Activated effector memory CD4-positive, alpha-beta T cell treated with anti-CD3 and anti-CD28 coated beads, Interleukin-2, amount 50 U/mL, for 16 hours (primary cell): ENCODE data around the gene GCSH.

ENCODE experiments used
- DNase-seq: peaks from one replicate; pipeline ENCODE4 v3.0.0-alpha.2; 2020

Gene GCSH

GRCh38 chr16:81101702-81102101 is 5.5 kb upstream of the GCSH start:
- no peak for DNase-seq

- DNase-seq, result no peak
Measured at GRCh38 chr16:81099958-81100357, 3.8 kb upstream of the GCSH start.

GRCh38 chr16:81097230-81097629 is 1.0 kb upstream of the GCSH start:
- DNase-seq, result no peak

GRCh38 chr16:81096715-81097208 is 567 bp upstream of the GCSH start:
- no peak for DNase-seq

- DNase-seq, result no peak
Measured at GRCh38 chr16:81095653-81095952, 592 bp downstream of the GCSH start.

- DNase-seq, result no peak
Measured at GRCh38 chr16:81094771-81095251, 1.4 kb downstream of the GCSH start.

- no peak for DNase-seq
Measured at GRCh38 chr16:81088836-81089235, 7.4 kb downstream of the GCSH start.

- no peak for DNase-seq
Measured at GRCh38 chr16:81081014-81081413, 15.2 kb downstream of the GCSH start.

- no peak for DNase-seq
Measured at GRCh38 chr16:81080233-81080632, 16.0 kb downstream of the GCSH start.

GRCh38 chr16:81077076-81077940 is 18.9 kb downstream of the GCSH start, which contains the start of gene C16orf46:
Gene C16orf46 (minus strand): TSS chr16:81077238. CDS start chr16:81063955, 13,283 bp downstream.
- peak; percentile 99 for DNase-seq

GRCh38 chr16:81076566-81077075 is 19.6 kb downstream of the GCSH start:
- DNase-seq, result peak; percentile 96

GRCh38 chr16:81073560-81074330 is 22.4 kb downstream of the GCSH start:
- no peak for DNase-seq

GRCh38 chr16:81071805-81072204 is 24.4 kb downstream of the GCSH start:
- DNase-seq, result no peak

- DNase-seq, result no peak
Measured at GRCh38 chr16:81070979-81071378, 25.2 kb downstream of the GCSH start.

- DNase-seq, result no peak
Measured at GRCh38 chr16:81069063-81069462, 27.1 kb downstream of the GCSH start.

- DNase-seq, result no peak
Measured at GRCh38 chr16:81067166-81067565, 29.0 kb downstream of the GCSH start.

- DNase-seq, result no peak
Measured at GRCh38 chr16:81066681-81067080, 29.5 kb downstream of the GCSH start.

GRCh38 chr16:81061871-81062608 is 34.2 kb downstream of the GCSH start:
- no peak for DNase-seq

- no peak for DNase-seq
Measured at GRCh38 chr16:81061307-81061640, 34.9 kb downstream of the GCSH start.

GRCh38 chr16:81060576-81061306 is 35.5 kb downstream of the GCSH start:
- DNase-seq, result no peak

- DNase-seq, result no peak
Measured at GRCh38 chr16:81053761-81054160, 42.4 kb downstream of the GCSH start.

GRCh38 chr16:81042821-81043220 is 53.4 kb downstream of the GCSH start:
- DNase-seq, result no peak
